ENCODE data around the gene STMN3. TPM values are rescaled to one million over a fixed set of nuclear protein-coding genes. Genes with fewer than 3 reads are reported as not detected.

STMN3 gene
- total RNA-seq, 1 experiment from 2014 or later: 42.7 TPM

- no TSS peak for BruUV-seq (replicated peaks)
- H3K4me3 ChIP-seq (ENCODE audit: low read depth in 2 of 2, low read length in 2 of 2): no peak overlapping the region
- H3K27ac ChIP-seq (ENCODE audit: low read length): peak overlapping the region; percentile 39; the same call in 1 of the 2 replicates
- ChIA-PET CTCF (interaction anchor here (0.7 kb wide), 1 partner anchor 22 kb away, joined by 3 read pairs; no protein-coding TSS in a partner anchor), POLR2A (no interaction called here)
- no peaks in the 10 kb centered on the region for H3K36me3 ChIP-seq (ENCODE audit: control insufficient read depth, insufficient read depth, low read length)
- intact Hi-C loops (cut with micrococcal nuclease; ENCODE audit: unreplicated experiment): no loop called here
- TF ChIP-seq, protein P1, sequence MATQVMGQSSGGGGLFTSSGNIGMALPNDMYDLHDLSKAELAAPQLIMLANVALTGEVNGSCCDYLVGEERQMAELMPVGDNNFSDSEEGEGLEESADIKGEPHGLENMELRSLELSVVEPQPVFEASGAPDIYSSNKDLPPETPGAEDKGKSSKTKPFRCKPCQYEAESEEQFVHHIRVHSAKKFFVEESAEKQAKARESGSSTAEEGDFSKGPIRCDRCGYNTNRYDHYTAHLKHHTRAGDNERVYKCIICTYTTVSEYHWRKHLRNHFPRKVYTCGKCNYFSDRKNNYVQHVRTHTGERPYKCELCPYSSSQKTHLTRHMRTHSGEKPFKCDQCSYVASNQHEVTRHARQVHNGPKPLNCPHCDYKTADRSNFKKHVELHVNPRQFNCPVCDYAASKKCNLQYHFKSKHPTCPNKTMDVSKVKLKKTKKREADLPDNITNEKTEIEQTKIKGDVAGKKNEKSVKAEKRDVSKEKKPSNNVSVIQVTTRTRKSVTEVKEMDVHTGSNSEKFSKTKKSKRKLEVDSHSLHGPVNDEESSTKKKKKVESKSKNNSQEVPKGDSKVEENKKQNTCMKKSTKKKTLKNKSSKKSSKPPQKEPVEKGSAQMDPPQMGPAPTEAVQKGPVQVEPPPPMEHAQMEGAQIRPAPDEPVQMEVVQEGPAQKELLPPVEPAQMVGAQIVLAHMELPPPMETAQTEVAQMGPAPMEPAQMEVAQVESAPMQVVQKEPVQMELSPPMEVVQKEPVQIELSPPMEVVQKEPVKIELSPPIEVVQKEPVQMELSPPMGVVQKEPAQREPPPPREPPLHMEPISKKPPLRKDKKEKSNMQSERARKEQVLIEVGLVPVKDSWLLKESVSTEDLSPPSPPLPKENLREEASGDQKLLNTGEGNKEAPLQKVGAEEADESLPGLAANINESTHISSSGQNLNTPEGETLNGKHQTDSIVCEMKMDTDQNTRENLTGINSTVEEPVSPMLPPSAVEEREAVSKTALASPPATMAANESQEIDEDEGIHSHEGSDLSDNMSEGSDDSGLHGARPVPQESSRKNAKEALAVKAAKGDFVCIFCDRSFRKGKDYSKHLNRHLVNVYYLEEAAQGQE (IDR thresholded peaks at IDR 0.05; ENCODE audit: insufficient read depth in 1 of 2, low read depth in 2 of 2, low read length in 1 of 2): no peak
- no peak for TF ChIP-seq TCF7L2 (IDR thresholded peaks at IDR 0.05; ENCODE audit: low read depth, low read length)
- no peaks in the 10 kb centered on the region for H3K9me3 ChIP-seq (ENCODE audit: control insufficient read depth, insufficient read depth, low read depth, low read length)
- DNase-seq (ENCODE audit: low read depth, low spot score) (no peak), ATAC-seq (no peak)
- in situ Hi-C loops (cut with HindIII; ENCODE audit: low pct_unique_long_range_greater_than_20kb, low sequenced_read_pairs): no loop called here
- H3K27me3 ChIP-seq (ENCODE audit: control insufficient read depth, insufficient read depth, low read length): no peaks in the 10 kb centered on the region
- peaks cover 43% of the 10 kb centered on the region for H3K4me1 ChIP-seq (ENCODE audit: control insufficient read depth, insufficient read depth, low read length)
Measured at GRCh38 chr20:63686094-63686491, 32.9 kb upstream of the STMN3 start.

DNA sequence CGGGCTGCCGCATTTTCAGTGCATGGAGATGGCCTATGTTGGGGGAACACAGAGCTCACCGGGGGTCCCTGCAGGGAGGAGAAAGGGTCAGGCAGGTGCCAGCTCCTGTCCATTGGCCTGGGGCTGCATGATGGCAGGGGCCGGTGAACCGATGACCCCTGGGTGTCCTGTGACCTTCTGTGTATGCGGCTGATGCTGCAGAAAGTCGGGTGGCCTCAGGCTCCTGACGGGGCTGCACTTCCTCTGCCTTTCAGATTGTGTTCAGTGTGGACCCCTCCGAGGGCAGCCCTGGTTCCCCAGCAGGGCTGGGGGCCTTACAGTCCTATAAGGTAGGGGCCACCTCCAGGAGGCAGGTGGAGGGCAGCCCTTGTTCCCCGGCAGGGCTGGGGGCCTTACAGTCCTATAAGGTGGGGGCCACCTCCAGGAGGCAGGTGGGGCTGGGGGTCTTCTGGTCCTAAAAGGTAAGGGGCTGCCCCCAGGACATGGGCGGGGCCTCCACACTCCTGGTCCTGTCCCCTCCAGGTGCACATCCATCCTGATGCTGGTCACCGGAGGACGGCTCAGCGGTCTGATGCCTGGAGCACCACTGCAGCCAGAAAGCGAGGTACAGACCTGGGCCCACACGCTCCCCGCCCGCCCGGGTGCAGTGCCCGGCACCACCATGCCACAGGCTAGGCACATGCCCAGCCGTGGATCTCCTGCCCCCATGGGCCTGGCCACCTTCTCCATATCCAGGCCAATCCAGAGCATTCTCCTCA is 32.2 kb upstream of the STMN3 start:
- BruUV-seq (replicated peaks): no TSS peak
- H3K27ac ChIP-seq (ENCODE audit: low read length): no peak overlapping the region
- peaks cover 36% of the 10 kb centered on the region for H3K4me1 ChIP-seq (ENCODE audit: control insufficient read depth, insufficient read depth, low read length)
- no peak for ATAC-seq
- no peak overlapping the region for H3K4me3 ChIP-seq (ENCODE audit: low read depth in 2 of 2, low read length in 2 of 2)
- ChIA-PET CTCF (no interaction called here), POLR2A (no interaction called here)
- no peak for DNase-seq (ENCODE audit: low read depth, low spot score)
- no peak for TF ChIP-seq POLR2AphosphoS5 (IDR thresholded peaks at IDR 0.05; ENCODE audit: low read depth, low read length)
- TF ChIP-seq, protein P2, sequence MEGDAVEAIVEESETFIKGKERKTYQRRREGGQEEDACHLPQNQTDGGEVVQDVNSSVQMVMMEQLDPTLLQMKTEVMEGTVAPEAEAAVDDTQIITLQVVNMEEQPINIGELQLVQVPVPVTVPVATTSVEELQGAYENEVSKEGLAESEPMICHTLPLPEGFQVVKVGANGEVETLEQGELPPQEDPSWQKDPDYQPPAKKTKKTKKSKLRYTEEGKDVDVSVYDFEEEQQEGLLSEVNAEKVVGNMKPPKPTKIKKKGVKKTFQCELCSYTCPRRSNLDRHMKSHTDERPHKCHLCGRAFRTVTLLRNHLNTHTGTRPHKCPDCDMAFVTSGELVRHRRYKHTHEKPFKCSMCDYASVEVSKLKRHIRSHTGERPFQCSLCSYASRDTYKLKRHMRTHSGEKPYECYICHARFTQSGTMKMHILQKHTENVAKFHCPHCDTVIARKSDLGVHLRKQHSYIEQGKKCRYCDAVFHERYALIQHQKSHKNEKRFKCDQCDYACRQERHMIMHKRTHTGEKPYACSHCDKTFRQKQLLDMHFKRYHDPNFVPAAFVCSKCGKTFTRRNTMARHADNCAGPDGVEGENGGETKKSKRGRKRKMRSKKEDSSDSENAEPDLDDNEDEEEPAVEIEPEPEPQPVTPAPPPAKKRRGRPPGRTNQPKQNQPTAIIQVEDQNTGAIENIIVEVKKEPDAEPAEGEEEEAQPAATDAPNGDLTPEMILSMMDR (IDR thresholded peaks at IDR 0.05): no peak
- TF ChIP-seq, protein P1 (IDR thresholded peaks at IDR 0.05; ENCODE audit: insufficient read depth in 1 of 2, low read depth in 2 of 2, low read length in 1 of 2): no peak
- TF ChIP-seq SIN3A (IDR thresholded peaks at IDR 0.05; ENCODE audit: borderline replicate concordance, insufficient read depth, low read depth, low read length): no peak
- TF ChIP-seq TCF7L2 (IDR thresholded peaks at IDR 0.05; ENCODE audit: low read depth, low read length): no peak
- no peaks in the 10 kb centered on the region for H3K9me3 ChIP-seq (ENCODE audit: control insufficient read depth, insufficient read depth, low read depth, low read length)
- intact Hi-C loops (cut with micrococcal nuclease; ENCODE audit: unreplicated experiment) (no loop called here), in situ Hi-C loops (cut with HindIII; ENCODE audit: low pct_unique_long_range_greater_than_20kb, low sequenced_read_pairs) (no loop called here)
- no peaks in the 10 kb centered on the region for H3K27me3 ChIP-seq (ENCODE audit: control insufficient read depth, insufficient read depth, low read length)
- no peaks in the 10 kb centered on the region; the same call in 1 of the 2 replicates for H3K36me3 ChIP-seq (ENCODE audit: control insufficient read depth, insufficient read depth, low read length)
